CD14-positive monocyte (primary cell): ENCODE data around the gene CHIT1. TPM values are rescaled to one million over a fixed set of nuclear protein-coding genes. Genes with fewer than 3 reads are reported as not detected.

Source experiments
- DNase-seq, 3 donors: peaks; one replicate each; pipeline ENCODE4 v3.0.0-alpha.2; 2011 to 2022
- H2AFZ ChIP-seq: 2 replicates; pipeline ENCODE4 v1.6.0; 2012; ENCODE audit warnings: mild to moderate bottlenecking, low read depth, low read length, inconsistent platforms; ENCODE audit not compliant: insufficient read depth, poor library complexity, severe bottlenecking
- H3K27ac ChIP-seq, 2 donors: 1 replicate in 1 of 2; 2 replicates in 1 of 2; pipeline ENCODE4 v1.5.1; 2012 to 2013; ENCODE audit warnings: low read length in 2 of 2, control low read depth in 1 of 2, inconsistent platforms in 1 of 2, low read depth in 1 of 2, mild to moderate bottlenecking in 1 of 2
- H3K27me3 ChIP-seq, 2 donors: one replicate each; pipeline versions ENCODE4 v1.6.0 to v1.6.1; 2011 to 2013; ENCODE audit warnings: low read length in 2 of 2; ENCODE audit not compliant: control insufficient read depth in 2 of 2, insufficient read depth in 2 of 2
- H3K36me3 ChIP-seq, 2 donors: replicated peaks in 1 of 2; 1 replicate in 1 of 2; 2 replicates in 1 of 2; pipeline versions ENCODE4 v1.5.1 to v1.6.1; 2012 to 2013; ENCODE audit warnings: low read length in 2 of 2, control low read depth in 1 of 2, inconsistent platforms in 1 of 2, mild to moderate bottlenecking in 1 of 2; ENCODE audit not compliant: insufficient read depth in 2 of 2, control insufficient read depth in 1 of 2
- H3K4me1 ChIP-seq, 2 donors: 1 replicate in 1 of 2; 2 replicates in 1 of 2; pipeline versions ENCODE4 v1.5.1 to v1.6.1; 2012 to 2013; ENCODE audit warnings: low read length in 2 of 2, control low read depth in 1 of 2, inconsistent platforms in 1 of 2, mild to moderate bottlenecking in 1 of 2, moderate library complexity in 1 of 2; ENCODE audit not compliant: insufficient read depth in 2 of 2, control insufficient read depth in 1 of 2
- H3K4me2 ChIP-seq: replicated peaks from 2 replicates; pipeline ENCODE3; 2012; ENCODE audit warnings: low read length, moderate library complexity, mild to moderate bottlenecking; ENCODE audit not compliant: poor library complexity, severe bottlenecking; ENCODE audit errors: extremely low read depth
- H3K4me3 ChIP-seq, 3 experiments: fragments of 200-600 bp in 1 of 3; sonication (generic) in 1 of 3; replicated peaks in 1 of 3; 1 replicate in 2 of 3; 2 replicates in 1 of 3; pipeline ENCODE4 v1.5.1; 2011 to 2013; ENCODE audit warnings: low read length in 3 of 3, mild to moderate bottlenecking in 3 of 3, control low read depth in 2 of 3, low read depth in 2 of 3, inconsistent platforms in 1 of 3, moderate library complexity in 1 of 3
- H3K79me2 ChIP-seq: 2 replicates; pipeline ENCODE4 v1.6.0; 2012; ENCODE audit warnings: mild to moderate bottlenecking, control low read depth, inconsistent platforms, low read length, moderate library complexity; ENCODE audit not compliant: insufficient read depth
- H3K9ac ChIP-seq: 2 replicates; pipeline ENCODE4 v1.6.0; 2017; ENCODE audit warnings: low read length, mild to moderate bottlenecking; ENCODE audit not compliant: insufficient read depth, poor library complexity, severe bottlenecking
- H3K9me3 ChIP-seq, 2 donors: replicated peaks in 1 of 2; 1 replicate in 1 of 2; 2 replicates in 1 of 2; pipeline versions ENCODE4 v1.5.1 to v1.6.1; 2012 to 2013; ENCODE audit warnings: low read length in 2 of 2, control low read depth in 1 of 2; ENCODE audit not compliant: control insufficient read depth in 1 of 2, insufficient read depth in 1 of 2
- H4K20me1 ChIP-seq: 2 replicates; pipeline ENCODE4 v1.6.0; 2012; ENCODE audit warnings: mild to moderate bottlenecking, low read length, control low read depth, moderate library complexity; ENCODE audit not compliant: insufficient read depth
- H3K27ac Mint-ChIP-seq, 7 donors: one replicate each; pipeline ENCODE4 v1.8.0; 2020; ENCODE audit warnings: mild to moderate bottlenecking in 7 of 7, mixed read lengths in 7 of 7, moderate library complexity in 6 of 7, inconsistent platforms in 2 of 7
- H3K27me3 Mint-ChIP-seq, 3 donors: one replicate each; pipeline ENCODE4 v1.8.0; 2021 to 2022; ENCODE audit warnings: low read depth in 3 of 3, mild to moderate bottlenecking in 3 of 3, mixed read lengths in 3 of 3, moderate library complexity in 3 of 3, inconsistent platforms in 1 of 3
- H3K36me3 Mint-ChIP-seq, 2 donors: one replicate each; pipeline ENCODE4 v1.8.0; 2020; ENCODE audit warnings: mixed read lengths in 2 of 2, inconsistent platforms in 1 of 2, mild to moderate bottlenecking in 1 of 2
- H3K4me1 Mint-ChIP-seq: one replicate; pipeline ENCODE4 v1.8.0; 2020; ENCODE audit warnings: mild to moderate bottlenecking, mixed read lengths
- H3K4me3 Mint-ChIP-seq, 2 donors: one replicate each; pipeline ENCODE4 v1.8.0; 2020; ENCODE audit warnings: mild to moderate bottlenecking in 2 of 2, mixed read lengths in 2 of 2, moderate library complexity in 1 of 2
- H3K9me3 Mint-ChIP-seq, 7 donors: one replicate each; pipeline ENCODE4 v1.8.0; 2020 to 2022; ENCODE audit warnings: mixed read lengths in 7 of 7, mild to moderate bottlenecking in 6 of 7, moderate library complexity in 6 of 7, inconsistent platforms in 2 of 7
- CTCF ChIP-seq: fragments of 200-600 bp; IDR thresholded peaks from one replicate; pipeline ENCODE4 v1.8.0; 2022; ENCODE audit warnings: antibody characterized with exemption, mild to moderate bottlenecking
- WGBS: methylation state at CpG from one replicate; pipeline ENCODE4 v1.1.5; 2013; ENCODE audit warnings: missing lambda C conversion rate; ENCODE audit not compliant: insufficient coverage; 5-methylcytosine and 5-hydroxymethylcytosine counted together
- intact Hi-C, 2 donors: fragments of 100-400 bp; cut with micrococcal nuclease; formaldehyde crosslinking; loops; one replicate each; pipeline versions ENCODE4 v1.15.0 to v1.15.1; 2023
- polyA plus RNA-seq, 3 donors: library from polyadenylated mRNA; depleted of rRNA in 1 of 3; unstranded in 2 of 3; stranded (reverse) in 1 of 3; fragments of 300-500 nt in 2 of 3; fragments of >200 nt in 1 of 3; fragmentation: Illumina TruSeq in 2 of 3; gene quantifications; 1 replicate in 2 of 3; 2 replicates in 1 of 3; pipeline ENCODE4 v1.2.3, GENCODE V29; 2012 to 2021

Gene CHIT1
- polyA plus RNA-seq, 3 donors = 0.08 to 0.51 TPM; not detected in 1

DNA sequence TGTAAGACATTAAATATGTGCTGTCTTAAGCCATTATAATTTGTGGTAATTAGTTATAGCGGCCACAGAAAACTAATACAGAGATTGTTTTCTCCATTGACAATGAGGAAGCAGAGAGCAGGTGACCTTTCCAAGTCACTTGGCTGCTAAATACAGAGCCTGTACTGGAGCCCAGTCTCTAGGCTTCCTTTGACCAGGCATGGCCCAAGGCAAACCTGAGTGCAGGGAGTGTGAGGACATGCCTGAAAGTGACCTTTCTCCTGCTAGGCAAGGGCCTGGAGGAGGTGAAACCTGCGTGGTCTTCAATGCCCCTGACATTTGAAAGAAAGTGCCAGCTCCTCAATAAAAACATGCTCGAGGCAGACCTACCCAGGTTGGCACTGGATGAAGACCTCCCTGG is 30.5 kb downstream of the CHIT1 start:
- 100% methylated on average over 1 of the region's 3 CpGs for WGBS
- no peak for DNase-seq
- H3K4me2 ChIP-seq = no peak overlapping the region
- no peaks in the 10 kb centered on the region for H3K36me3 ChIP-seq
- TF ChIP-seq CTCF = no peak
- H3K27me3 ChIP-seq = no peaks in the 10 kb centered on the region
- no peak overlapping the region for H3K27ac ChIP-seq
- no peaks in the 10 kb centered on the region for H4K20me1 ChIP-seq
- no peak overlapping the region for H2AFZ ChIP-seq
- intact Hi-C loops = no loop called here
- no peak overlapping the region for H3K4me3 ChIP-seq
- H3K9ac ChIP-seq = no peak overlapping the region
- no peaks in the 10 kb centered on the region for H3K79me2 ChIP-seq
- peaks cover 47 to 48% of the 10 kb centered on the region in 2 donors for H3K4me1 ChIP-seq
- H3K4me3 Mint-ChIP-seq = no peak overlapping the region
- peaks cover 0 to 3% of the 10 kb centered on the region in 2 donors for H3K9me3 ChIP-seq
- peak overlapping the region in 1 of 7 donors; percentile 8 for H3K27ac Mint-ChIP-seq
- H3K36me3 Mint-ChIP-seq = peaks cover 0 to 10% of the 10 kb centered on the region in 2 donors
- peaks cover 60% of the 10 kb centered on the region for H3K4me1 Mint-ChIP-seq
- peaks cover 0 to 9% (median 3%) of the 10 kb centered on the region in 7 donors for H3K9me3 Mint-ChIP-seq
- peaks cover 0 to 8% (median 2%) of the 10 kb centered on the region in 3 donors for H3K27me3 Mint-ChIP-seq

DNA sequence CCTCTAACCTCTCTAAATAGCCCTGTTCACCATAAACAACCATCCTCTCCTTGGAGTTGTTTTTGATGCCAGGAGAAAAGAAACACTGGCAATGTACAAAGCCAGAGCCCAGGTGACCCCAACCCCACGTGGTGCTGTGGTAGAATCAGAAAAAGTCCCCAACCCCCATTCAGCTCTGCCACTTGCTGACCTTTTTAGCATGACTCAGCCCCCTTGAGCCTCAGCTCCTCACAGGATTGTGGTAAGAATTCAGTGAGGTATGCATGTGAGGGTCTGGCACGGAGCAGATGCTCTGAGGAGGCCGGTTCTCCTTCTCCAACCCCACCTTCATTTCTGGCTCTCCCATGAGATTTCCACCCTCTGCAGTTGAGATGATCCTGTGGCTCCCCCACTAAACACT is 31.8 kb downstream of the CHIT1 start:
- H3K27ac Mint-ChIP-seq = no peak overlapping the region
- peaks cover 0 to 9% of the 10 kb centered on the region in 2 donors for H3K36me3 Mint-ChIP-seq
- Histone ChIP-seq H3K4me2 (no peak overlapping the region), H4K20me1 (no peaks in the 10 kb centered on the region), H3K9ac (no peak overlapping the region), H3K4me1 (peaks cover 36 to 37% of the 10 kb centered on the region in 2 donors), H2AFZ (no peak overlapping the region), H3K36me3 (no peaks in the 10 kb centered on the region), H3K9me3 (peaks cover 0 to 3% of the 10 kb centered on the region in 2 donors), H3K4me3 (no peak overlapping the region), H3K27ac (no peak overlapping the region), H3K27me3 (no peaks in the 10 kb centered on the region), H3K79me2 (no peaks in the 10 kb centered on the region)
- no peak for DNase-seq
- intact Hi-C loops = no loop called here
- H3K4me1 Mint-ChIP-seq = peaks cover 47% of the 10 kb centered on the region
- H3K27me3 Mint-ChIP-seq = peaks cover 0 to 7% (median 2%) of the 10 kb centered on the region in 3 donors
- H3K4me3 Mint-ChIP-seq = no peak overlapping the region
- no peak for TF ChIP-seq CTCF
- peaks cover 0 to 6% (median 3%) of the 10 kb centered on the region in 7 donors for H3K9me3 Mint-ChIP-seq
- no CpG with 5 or more reads among the region's 3 CpGs for WGBS
